ENCODE data around the gene TMEM178B. TPM values are rescaled to one million over a fixed set of nuclear protein-coding genes. Genes with fewer than 3 reads are reported as not detected.

Gene TMEM178B
- total and polyA plus RNA-seq, 10 of the 15 experiments (the other 5 are each of a cell fraction or from before 2014, with no cell fraction given) = 0.01 to 1.1 (median 0.04) TPM; not detected in 2

DNA sequence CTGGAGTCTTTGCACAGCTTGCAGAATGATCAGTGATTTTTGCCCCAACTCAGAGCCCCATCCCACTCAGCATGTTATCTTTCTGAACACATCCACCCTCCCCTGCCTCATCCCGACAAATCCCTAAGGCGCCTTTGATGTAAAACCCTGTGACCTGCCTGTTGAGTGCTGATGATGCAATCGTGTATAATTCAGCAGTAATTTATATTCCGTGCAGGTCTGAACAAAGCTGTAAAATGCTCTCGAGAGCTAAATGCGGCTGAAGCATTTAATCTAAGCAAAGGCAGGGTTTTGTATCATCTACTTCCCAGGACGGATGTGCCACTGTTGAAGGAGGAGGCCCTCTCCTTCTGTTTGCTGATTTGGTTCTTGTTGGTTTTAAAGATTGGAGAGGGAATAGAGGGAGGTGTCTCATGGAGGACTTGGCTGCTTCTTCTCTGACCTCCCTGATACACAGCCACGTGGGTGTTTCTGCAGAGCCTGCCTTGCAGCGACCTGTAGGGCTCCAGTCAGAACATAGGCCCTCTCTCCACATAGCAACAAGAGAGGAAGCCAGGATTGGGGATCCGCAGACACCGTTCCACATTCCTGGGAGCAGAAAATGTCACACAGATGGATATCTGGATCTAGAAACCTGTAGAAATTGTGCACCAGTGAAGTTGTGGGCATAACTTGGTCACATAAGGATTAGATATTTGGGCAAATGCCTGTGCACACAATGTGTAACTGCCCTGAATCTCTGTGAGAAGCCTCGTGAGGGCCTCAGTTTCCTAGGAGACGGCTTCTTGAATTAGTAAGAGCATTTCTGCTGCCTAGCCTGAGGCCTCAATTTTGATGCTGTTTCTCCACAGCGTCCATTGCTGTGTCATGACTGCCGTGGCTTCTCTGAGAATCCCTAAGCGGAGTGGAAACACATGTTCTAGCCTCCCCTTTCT, 387.2 kb downstream of the TMEM178B start:
- ChIA-PET RAD21 (ENCODE audit: unreplicated experiment) (no interaction called here), CTCF (no interaction called here), SMC1A (ENCODE audit: uncharacterized antibody, unreplicated experiment) (no interaction called here), POLR2A (no interaction called here)
- Histone ChIP-seq H3K27me3 (replicated peaks in 1 of 2; ENCODE audit: control insufficient read depth in 2 of 2, insufficient read depth in 2 of 2, low read length in 1 of 2) (peaks cover 0 to 4% of the 10 kb centered on the region in 2 experiments; a peak in 2 of 4 replicates), H3K4me2 (ENCODE audit: control insufficient read depth, insufficient read depth) (no peak overlapping the region), H4K20me1 (ENCODE audit: control insufficient read depth, insufficient read depth) (no peaks in the 10 kb centered on the region), H2AFZ (ENCODE audit: control insufficient read depth, low read depth, low read length) (no peak overlapping the region), H3K9me3 (replicated peaks; ENCODE audit: control insufficient read depth, insufficient read depth, low read length) (no peaks in the 10 kb centered on the region), H3K4me3 (no peak overlapping the region), H3K79me2 (ENCODE audit: control insufficient read depth, insufficient read depth, low read length) (no peaks in the 10 kb centered on the region), H3K9ac (ENCODE audit: control insufficient read depth, insufficient read depth, low read length) (no peak overlapping the region), H3K27ac (ENCODE audit: control insufficient read depth, insufficient read depth) (no peak overlapping the region), H3K4me1 (ENCODE audit: control insufficient read depth, insufficient read depth, low read length) (no peaks in the 10 kb centered on the region), H3K36me3 (ENCODE audit: control insufficient read depth in 2 of 2, insufficient read depth in 2 of 2, low read length in 1 of 2) (no peaks in the 10 kb centered on the region)
- no peak for DNase-seq (ENCODE audit: low read depth, low spot score)
- no TSS peak for BruUV-seq (replicated peaks)
- FAIRE-seq = no peak
- intact Hi-C loops (cut with micrococcal nuclease; ENCODE audit: unreplicated experiment) = no loop called here
- ATAC-seq = no peak
- TF ChIP-seq CBX3 (IDR thresholded peaks at IDR 0.05; ENCODE audit: borderline replicate concordance, low read depth) (no peak), NFIC (IDR thresholded peaks at IDR 0.05; ENCODE audit: low read depth, low read length) (no peak), SMC3 (IDR thresholded peaks at IDR 0.05; ENCODE audit: borderline replicate concordance, low read length) (no peak), IKZF1 (conservative IDR thresholded peaks at IDR 0.05) (no peak), NFYB (IDR thresholded peaks at IDR 0.05; ENCODE audit: insufficient read depth, low read depth, low read length) (no peak), IKZF2 (IDR thresholded peaks at IDR 0.05) (no peak), HDGF (IDR thresholded peaks at IDR 0.05) (no peak), ZNF622 (IDR thresholded peaks at IDR 0.05) (no peak), SIX5 (IDR thresholded peaks at IDR 0.05; ENCODE audit: low read depth, low read length, severe bottlenecking) (no peak), NR2C2 (IDR thresholded peaks at IDR 0.05; ENCODE audit: borderline replicate concordance, control insufficient read depth, insufficient read length, low read depth) (no peak), RAD21 (IDR thresholded peaks at IDR 0.05; ENCODE audit: insufficient read depth, low read depth, low read length) (no peak), SMAD5 (IDR thresholded peaks at IDR 0.05; ENCODE audit: low read depth) (no peak), DPF2 (IDR thresholded peaks at IDR 0.05) (no peak)
- TF ChIP-seq, protein P1, sequence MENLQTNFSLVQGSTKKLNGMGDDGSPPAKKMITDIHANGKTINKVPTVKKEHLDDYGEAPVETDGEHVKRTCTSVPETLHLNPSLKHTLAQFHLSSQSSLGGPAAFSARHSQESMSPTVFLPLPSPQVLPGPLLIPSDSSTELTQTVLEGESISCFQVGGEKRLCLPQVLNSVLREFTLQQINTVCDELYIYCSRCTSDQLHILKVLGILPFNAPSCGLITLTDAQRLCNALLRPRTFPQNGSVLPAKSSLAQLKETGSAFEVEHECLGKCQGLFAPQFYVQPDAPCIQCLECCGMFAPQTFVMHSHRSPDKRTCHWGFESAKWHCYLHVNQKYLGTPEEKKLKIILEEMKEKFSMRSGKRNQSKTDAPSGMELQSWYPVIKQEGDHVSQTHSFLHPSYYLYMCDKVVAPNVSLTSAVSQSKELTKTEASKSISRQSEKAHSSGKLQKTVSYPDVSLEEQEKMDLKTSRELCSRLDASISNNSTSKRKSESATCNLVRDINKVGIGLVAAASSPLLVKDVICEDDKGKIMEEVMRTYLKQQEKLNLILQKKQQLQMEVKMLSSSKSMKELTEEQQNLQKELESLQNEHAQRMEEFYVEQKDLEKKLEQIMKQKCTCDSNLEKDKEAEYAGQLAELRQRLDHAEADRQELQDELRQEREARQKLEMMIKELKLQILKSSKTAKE (IDR thresholded peaks at IDR 0.05; ENCODE audit: low read depth, poor library complexity, severe bottlenecking) = no peak
- TF ChIP-seq, protein P2, sequence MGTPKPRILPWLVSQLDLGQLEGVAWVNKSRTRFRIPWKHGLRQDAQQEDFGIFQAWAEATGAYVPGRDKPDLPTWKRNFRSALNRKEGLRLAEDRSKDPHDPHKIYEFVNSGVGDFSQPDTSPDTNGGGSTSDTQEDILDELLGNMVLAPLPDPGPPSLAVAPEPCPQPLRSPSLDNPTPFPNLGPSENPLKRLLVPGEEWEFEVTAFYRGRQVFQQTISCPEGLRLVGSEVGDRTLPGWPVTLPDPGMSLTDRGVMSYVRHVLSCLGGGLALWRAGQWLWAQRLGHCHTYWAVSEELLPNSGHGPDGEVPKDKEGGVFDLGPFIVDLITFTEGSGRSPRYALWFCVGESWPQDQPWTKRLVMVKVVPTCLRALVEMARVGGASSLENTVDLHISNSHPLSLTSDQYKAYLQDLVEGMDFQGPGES (IDR thresholded peaks at IDR 0.05) = no peak
- TF ChIP-seq, protein P3, sequence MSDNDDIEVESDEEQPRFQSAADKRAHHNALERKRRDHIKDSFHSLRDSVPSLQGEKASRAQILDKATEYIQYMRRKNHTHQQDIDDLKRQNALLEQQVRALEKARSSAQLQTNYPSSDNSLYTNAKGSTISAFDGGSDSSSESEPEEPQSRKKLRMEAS (IDR thresholded peaks at IDR 0.05; ENCODE audit: low read depth, low read length) = no peak
- TF ChIP-seq, protein P4, sequence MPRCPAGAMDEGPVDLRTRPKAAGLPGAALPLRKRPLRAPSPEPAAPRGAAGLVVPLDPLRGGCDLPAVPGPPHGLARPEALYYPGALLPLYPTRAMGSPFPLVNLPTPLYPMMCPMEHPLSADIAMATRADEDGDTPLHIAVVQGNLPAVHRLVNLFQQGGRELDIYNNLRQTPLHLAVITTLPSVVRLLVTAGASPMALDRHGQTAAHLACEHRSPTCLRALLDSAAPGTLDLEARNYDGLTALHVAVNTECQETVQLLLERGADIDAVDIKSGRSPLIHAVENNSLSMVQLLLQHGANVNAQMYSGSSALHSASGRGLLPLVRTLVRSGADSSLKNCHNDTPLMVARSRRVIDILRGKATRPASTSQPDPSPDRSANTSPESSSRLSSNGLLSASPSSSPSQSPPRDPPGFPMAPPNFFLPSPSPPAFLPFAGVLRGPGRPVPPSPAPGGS (IDR thresholded peaks at IDR 0.05; ENCODE audit: borderline replicate concordance, insufficient read depth, low read depth, low read length, poor library complexity, severe bottlenecking) = no peak
- TF ChIP-seq, protein P5, sequence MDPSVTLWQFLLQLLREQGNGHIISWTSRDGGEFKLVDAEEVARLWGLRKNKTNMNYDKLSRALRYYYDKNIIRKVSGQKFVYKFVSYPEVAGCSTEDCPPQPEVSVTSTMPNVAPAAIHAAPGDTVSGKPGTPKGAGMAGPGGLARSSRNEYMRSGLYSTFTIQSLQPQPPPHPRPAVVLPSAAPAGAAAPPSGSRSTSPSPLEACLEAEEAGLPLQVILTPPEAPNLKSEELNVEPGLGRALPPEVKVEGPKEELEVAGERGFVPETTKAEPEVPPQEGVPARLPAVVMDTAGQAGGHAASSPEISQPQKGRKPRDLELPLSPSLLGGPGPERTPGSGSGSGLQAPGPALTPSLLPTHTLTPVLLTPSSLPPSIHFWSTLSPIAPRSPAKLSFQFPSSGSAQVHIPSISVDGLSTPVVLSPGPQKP (IDR thresholded peaks at IDR 0.05; ENCODE audit: low read depth, low read length) = no peak
- in situ Hi-C loops (cut with MboI) = no loop called here
- WGBS (ENCODE audit: insufficient coverage, insufficient replicate concordance, low lambda C conversion rate, missing lambda C conversion rate) = 42% methylated on average over 16 of the region's 16 CpGs

All from GM12878 (cell line).